Loucy (cell line): ENCODE results near the gene CDKN1C.

Experiments used
- H2AFZ ChIP-seq: fragments of 200-600 bp; sonication (generic); 2 replicates; pipeline ENCODE4 v1.6.0; 2016; ENCODE audit warnings: antibody characterized with exemption, mild to moderate bottlenecking, low read length, moderate library complexity
- H3F3A ChIP-seq: fragments of 200-600 bp; 2 replicates; pipeline ENCODE4 v1.6.0; 2016; ENCODE audit warnings: antibody characterized with exemption, low read depth, mild to moderate bottlenecking
- H3K27me3 ChIP-seq: fragments of 200-600 bp; sonication (generic); 2 replicates; pipeline ENCODE4 v1.6.1; 2014; ENCODE audit warnings: low read length, mild to moderate bottlenecking; ENCODE audit not compliant: insufficient read depth, poor library complexity, severe bottlenecking
- H3K36me3 ChIP-seq: fragments of 200-600 bp; sonication (generic); 2 replicates; pipeline ENCODE4 v1.6.1; 2016; ENCODE audit warnings: low read length; ENCODE audit not compliant: insufficient read depth
- H3K4me1 ChIP-seq: fragments of 200-600 bp; sonication (generic); 2 replicates; pipeline ENCODE4 v1.5.1; 2014; ENCODE audit warnings: low read length, mild to moderate bottlenecking; ENCODE audit not compliant: insufficient read depth, poor library complexity, severe bottlenecking
- H3K4me2 ChIP-seq: fragments of 200-600 bp; sonication (generic); 2 replicates; pipeline ENCODE4 v1.6.0; 2014; ENCODE audit warnings: antibody characterized with exemption, low read length, low read depth, mild to moderate bottlenecking; ENCODE audit not compliant: poor library complexity, severe bottlenecking
- H3K4me3 ChIP-seq: fragments of 200-600 bp; sonication (generic); 2 replicates; pipeline ENCODE4 v1.5.1; 2014; ENCODE audit warnings: low read length, mild to moderate bottlenecking, mixed read lengths; ENCODE audit not compliant: poor library complexity, severe bottlenecking
- H3K79me2 ChIP-seq: fragments of 200-600 bp; sonication (generic); 2 replicates; pipeline ENCODE4 v1.6.1; 2014; ENCODE audit warnings: low read length; ENCODE audit not compliant: insufficient read depth
- H3K9ac ChIP-seq: fragments of 200-600 bp; sonication (generic); 2 replicates; pipeline ENCODE4 v1.6.0; 2014; ENCODE audit warnings: mild to moderate bottlenecking, low read depth, low read length, moderate library complexity; ENCODE audit not compliant: poor library complexity, severe bottlenecking
- H3K9me2 ChIP-seq: fragments of 200-600 bp; sonication (generic); replicated peaks from 2 replicates; pipeline ENCODE4 v1.6.1; 2016; ENCODE audit warnings: low read depth, low read length, mixed read lengths
- H3K9me3 ChIP-seq: fragments of 200-600 bp; sonication (generic); 2 replicates; pipeline ENCODE4 v1.6.1; 2014; ENCODE audit warnings: mild to moderate bottlenecking, antibody characterized with exemption, low read length, low read depth; ENCODE audit not compliant: insufficient read depth
- H4K20me1 ChIP-seq: fragments of 200-600 bp; sonication (generic); 2 replicates; pipeline ENCODE4 v1.6.0; 2014; ENCODE audit warnings: antibody characterized with exemption, low read length, mild to moderate bottlenecking; ENCODE audit not compliant: insufficient read depth, poor library complexity, severe bottlenecking
- EZH2phosphoT487 ChIP-seq: fragments of 200-600 bp; IDR thresholded peaks from 2 replicates; pipeline ENCODE4 v1.6.1; 2018; ENCODE audit warnings: antibody characterized with exemption, mild to moderate bottlenecking, moderate library complexity, borderline replicate concordance
- TF ChIP-seq, protein P1 (sequence below): fragments of 200-600 bp; sonication (generic); conservative IDR thresholded peaks from 2 replicates; pipeline ENCODE4 v1.5.1; 2014; ENCODE audit warnings: mild to moderate bottlenecking, antibody characterized with exemption, low read length

CDKN1C gene

DNA sequence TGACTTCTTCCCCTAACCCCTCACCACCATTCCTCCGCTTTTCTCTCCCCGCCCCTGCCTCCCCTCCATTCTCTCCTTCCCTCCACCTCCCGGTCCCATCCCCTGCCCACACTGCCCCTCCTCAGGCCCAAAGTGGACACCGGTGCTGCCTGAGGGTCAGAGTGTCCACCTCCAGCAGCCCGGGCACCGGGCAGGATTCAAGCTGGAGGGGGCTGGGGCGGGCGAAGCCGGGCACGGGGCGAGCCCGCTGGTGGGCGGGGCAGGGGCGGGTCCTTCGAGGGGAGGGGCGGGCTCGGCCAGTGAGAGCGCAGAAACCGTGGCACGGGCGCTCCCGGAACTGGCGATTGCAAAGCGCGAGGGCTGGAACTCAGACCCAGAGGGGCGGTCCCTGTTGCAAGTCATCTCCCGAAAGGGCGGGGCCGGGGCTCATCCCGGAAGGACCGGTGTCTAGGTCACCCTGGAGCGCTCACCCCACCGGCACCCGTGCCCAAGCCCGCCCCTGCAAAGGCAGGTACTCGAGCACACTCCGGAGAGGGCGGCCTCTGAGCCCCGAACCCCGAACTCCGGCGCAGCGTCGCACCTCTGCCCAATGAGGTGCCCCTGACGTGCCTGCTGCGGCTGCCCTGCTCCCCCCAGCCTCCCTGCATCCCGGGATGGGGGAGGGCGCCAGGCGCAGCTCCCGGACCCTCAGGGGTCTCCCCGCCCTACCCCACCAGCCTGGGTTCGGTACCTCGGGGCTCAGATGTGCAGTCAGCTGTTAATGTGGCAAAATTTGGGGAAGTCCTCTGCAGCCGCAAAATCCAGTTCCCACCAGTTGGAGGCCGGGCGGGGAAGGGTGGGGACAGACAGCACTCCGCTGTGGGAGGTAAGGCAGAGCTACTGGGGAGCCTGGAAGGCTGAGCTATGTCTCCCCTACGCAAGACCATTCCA, 16.5 kb upstream of the CDKN1C start:
- Histone ChIP-seq H2AFZ (peak overlapping the region; percentile 78), H3K4me1 (peaks cover 61% of the 10 kb centered on the region), H3F3A (no peaks in the 10 kb centered on the region), H3K9me2 (no peaks in the 10 kb centered on the region), H3K27me3 (no peaks in the 10 kb centered on the region), H3K36me3 (no peaks in the 10 kb centered on the region), H3K9ac (peak overlapping the region; percentile 87), H4K20me1 (no peaks in the 10 kb centered on the region), H3K4me2 (peak overlapping the region; percentile 84), H3K79me2 (peaks cover 20% of the 10 kb centered on the region; the same call in 1 of the 2 replicates), H3K9me3 (no peaks in the 10 kb centered on the region), H3K4me3 (peak overlapping the region; percentile 86)
- TF ChIP-seq, protein P1, sequence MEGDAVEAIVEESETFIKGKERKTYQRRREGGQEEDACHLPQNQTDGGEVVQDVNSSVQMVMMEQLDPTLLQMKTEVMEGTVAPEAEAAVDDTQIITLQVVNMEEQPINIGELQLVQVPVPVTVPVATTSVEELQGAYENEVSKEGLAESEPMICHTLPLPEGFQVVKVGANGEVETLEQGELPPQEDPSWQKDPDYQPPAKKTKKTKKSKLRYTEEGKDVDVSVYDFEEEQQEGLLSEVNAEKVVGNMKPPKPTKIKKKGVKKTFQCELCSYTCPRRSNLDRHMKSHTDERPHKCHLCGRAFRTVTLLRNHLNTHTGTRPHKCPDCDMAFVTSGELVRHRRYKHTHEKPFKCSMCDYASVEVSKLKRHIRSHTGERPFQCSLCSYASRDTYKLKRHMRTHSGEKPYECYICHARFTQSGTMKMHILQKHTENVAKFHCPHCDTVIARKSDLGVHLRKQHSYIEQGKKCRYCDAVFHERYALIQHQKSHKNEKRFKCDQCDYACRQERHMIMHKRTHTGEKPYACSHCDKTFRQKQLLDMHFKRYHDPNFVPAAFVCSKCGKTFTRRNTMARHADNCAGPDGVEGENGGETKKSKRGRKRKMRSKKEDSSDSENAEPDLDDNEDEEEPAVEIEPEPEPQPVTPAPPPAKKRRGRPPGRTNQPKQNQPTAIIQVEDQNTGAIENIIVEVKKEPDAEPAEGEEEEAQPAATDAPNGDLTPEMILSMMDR, result no peak
- no peak for TF ChIP-seq EZH2phosphoT487

DNA sequence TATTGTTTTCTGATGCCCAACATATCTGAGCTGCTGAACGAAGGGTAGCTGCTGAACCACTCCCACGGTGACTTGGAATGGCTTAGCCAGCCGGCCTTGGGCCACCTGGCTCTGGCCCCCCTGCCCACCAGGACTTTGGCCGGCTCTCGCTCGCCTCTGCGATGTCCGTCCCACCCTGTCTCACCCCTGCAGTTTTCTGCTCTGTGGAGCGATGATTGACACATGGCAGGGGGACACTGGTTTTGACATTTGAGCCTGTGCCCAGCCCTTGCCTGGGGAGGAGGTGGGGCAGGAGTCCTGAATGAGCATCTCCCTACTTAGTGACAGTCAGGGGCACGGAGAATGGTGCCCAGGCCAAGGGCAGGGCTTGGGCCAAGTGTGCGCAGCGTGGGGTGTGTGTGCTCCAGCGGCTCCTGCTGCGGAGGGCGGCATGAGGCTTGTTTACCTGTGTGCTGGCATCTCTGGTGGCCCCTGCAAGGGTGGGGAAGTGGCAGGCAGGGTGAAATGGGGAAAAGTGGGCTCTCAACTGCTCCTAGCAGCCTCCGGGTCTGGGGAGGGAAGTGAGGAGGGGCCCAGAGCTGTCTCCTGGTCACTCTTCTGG, 15.7 kb upstream of the CDKN1C start:
- TF ChIP-seq EZH2phosphoT487, result no peak
- TF ChIP-seq, protein P1, result no peak
- Histone ChIP-seq H3K4me3 (peak overlapping the region; percentile 86), H3K27me3 (no peaks in the 10 kb centered on the region), H4K20me1 (no peaks in the 10 kb centered on the region), H3K9ac (peak overlapping the region; percentile 87), H3K4me2 (peak overlapping the region; percentile 84), H3K9me3 (no peaks in the 10 kb centered on the region), H3K79me2 (peaks cover 20% of the 10 kb centered on the region; the same call in 1 of the 2 replicates), H2AFZ (peak overlapping the region; percentile 71; the same call in 1 of the 2 replicates), H3K4me1 (peaks cover 64% of the 10 kb centered on the region), H3K36me3 (no peaks in the 10 kb centered on the region), H3F3A (no peaks in the 10 kb centered on the region), H3K9me2 (no peaks in the 10 kb centered on the region)

DNA sequence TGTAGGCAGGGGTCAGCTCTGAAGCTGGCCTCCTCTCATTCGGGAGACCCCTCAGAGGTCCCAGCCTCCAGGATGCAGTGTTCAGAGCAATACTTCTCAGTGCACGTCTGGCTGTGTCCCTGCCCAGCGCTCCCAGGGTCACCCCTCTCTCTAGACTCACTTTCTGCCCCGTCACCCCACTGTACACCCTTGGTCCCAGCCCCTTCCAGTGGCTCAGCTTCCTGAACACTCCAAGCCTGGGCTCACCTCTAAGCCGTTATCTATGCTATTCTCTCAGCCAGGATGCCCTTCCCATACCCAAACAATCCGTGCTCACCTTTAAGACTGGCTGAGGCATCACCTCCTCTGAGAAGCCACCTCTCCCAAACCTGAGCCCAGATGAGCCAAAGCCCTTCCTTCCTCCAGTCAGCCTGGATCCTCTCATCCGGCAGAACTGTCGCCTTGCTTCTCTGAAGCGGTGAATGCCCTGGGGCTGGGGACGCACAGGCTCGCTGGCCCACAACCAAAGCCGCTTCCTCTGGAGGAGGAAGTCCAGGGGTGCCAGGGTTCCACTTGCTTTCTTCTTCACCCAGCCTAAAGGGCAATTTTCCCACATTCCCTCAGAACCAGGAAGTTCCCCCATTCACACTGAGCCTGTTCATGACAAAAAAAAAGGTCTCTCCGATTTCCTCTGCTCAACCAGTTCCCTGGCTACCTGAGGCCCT, 13.7 kb upstream of the CDKN1C start:
- Histone ChIP-seq H3K9me3 (no peaks in the 10 kb centered on the region), H2AFZ (no peak overlapping the region), H3K4me2 (peak overlapping the region; percentile 74)

More for the DNA sequence above, 13.7 kb upstream of the CDKN1C start:
- peak overlapping the region; percentile 61 for H3K4me3 ChIP-seq
- H3K9me2 ChIP-seq, result no peaks in the 10 kb centered on the region
- peaks cover 60% of the 10 kb centered on the region for H3K4me1 ChIP-seq
- H3F3A ChIP-seq, result no peaks in the 10 kb centered on the region
- no peaks in the 10 kb centered on the region for H4K20me1 ChIP-seq
- peak overlapping the region; percentile 79 for H3K9ac ChIP-seq
- no peaks in the 10 kb centered on the region for H3K27me3 ChIP-seq
- TF ChIP-seq EZH2phosphoT487, result no peak
- TF ChIP-seq, protein P1, result no peak
- peaks cover 18% of the 10 kb centered on the region; the same call in 1 of the 2 replicates for H3K79me2 ChIP-seq
- no peaks in the 10 kb centered on the region for H3K36me3 ChIP-seq
